Measurements from ENCODE around the gene EBF3. TPM values are rescaled to one million over a fixed set of nuclear protein-coding genes. Genes with fewer than 3 reads are reported as not detected.

The EBF3 gene
- total and polyA plus RNA-seq, 9 of the 15 experiments (the other 6 are each of a cell fraction or from before 2014, with no cell fraction given) = not detected

- no peak overlapping the region for H3K27ac ChIP-seq (ENCODE audit: extremely low read depth, low read depth, low read length)
- DNase-seq (ENCODE audit: extremely low read depth in 1 of 4, low spot score in 3 of 4) (no peak), ATAC-seq (no peak), FAIRE-seq (no peak)
- in situ Hi-C loops (cut with MboI) (no loop called here), intact Hi-C loops (cut with micrococcal nuclease) (no loop called here)
- BruUV-seq (replicated peaks) = no TSS peak
- H3K9me3 ChIP-seq (replicated peaks; ENCODE audit: control insufficient read depth, insufficient read depth, low read depth, low read length) = no peaks in the 10 kb centered on the region
- CTCF ChIA-PET (ENCODE audit: low intra/inter-chr PET ratio) = no interaction called here
- WGBS (ENCODE audit: insufficient coverage, low coverage, missing lambda C conversion rate) = 8% methylated on average over 2 of the region's 7 CpGs
- no peaks in the 10 kb centered on the region for H4K20me1 ChIP-seq (replicated peaks; ENCODE audit: control insufficient read depth, insufficient read depth, low read length)
- POLR2A ChIA-PET = no interaction called here
- H3K4me2 ChIP-seq (ENCODE audit: insufficient read depth, low read length) = no peak overlapping the region
- no peak overlapping the region for H3K4me3 ChIP-seq
- H3K9ac ChIP-seq (ENCODE audit: insufficient read depth in 1 of 2, low read depth in 2 of 2, low read length in 2 of 2) = no peak overlapping the region
- H3K9me1 ChIP-seq (ENCODE audit: control insufficient read depth, insufficient read depth, low read length) = no peaks in the 10 kb centered on the region
- TF ChIP-seq RBM39 (optimal IDR thresholded peaks at IDR 0.05; ENCODE audit: low read depth, low read length) (no peak), KLF16 (IDR thresholded peaks at IDR 0.05) (no peak), LCOR (CRISPR knock-in tag; IDR thresholded peaks at IDR 0.05) (no peak), CBFA2T2 (conservative IDR thresholded peaks at IDR 0.05) (no peak), ZNF589 (CRISPR knock-in tag; IDR thresholded peaks at IDR 0.05; ENCODE audit: low read depth) (no peak), SIN3B (IDR thresholded peaks at IDR 0.05; ENCODE audit: low read depth) (no peak)
- no peaks in the 10 kb centered on the region for H3K4me1 ChIP-seq (replicated peaks in 1 of 2; ENCODE audit: control insufficient read depth in 2 of 2, insufficient read depth in 2 of 2, low read length in 2 of 2)
- no peak overlapping the region for H2AFZ ChIP-seq (ENCODE audit: low read depth, low read length)
- H3K27me3 ChIP-seq (ENCODE audit: control insufficient read depth in 2 of 2, insufficient read depth in 2 of 2, low read length in 2 of 2) = peaks cover 0 to 43% of the 10 kb centered on the region in 2 experiments; a peak in 2 of 5 replicates
- no peaks in the 10 kb centered on the region for H3K36me3 ChIP-seq (ENCODE audit: control insufficient read depth, insufficient read depth, low read length)
- H3K79me2 ChIP-seq (ENCODE audit: control insufficient read depth, insufficient read depth, low read length) = no peaks in the 10 kb centered on the region
Measured at GRCh38 chr10:129859536-129859935, 104.5 kb downstream of the EBF3 start.

- BruUV-seq (replicated peaks) = no TSS peak
- Histone ChIP-seq H3K9me1 (ENCODE audit: control insufficient read depth, insufficient read depth, low read length) (no peaks in the 10 kb centered on the region), H3K4me3 (no peak overlapping the region), H3K9me3 (replicated peaks; ENCODE audit: control insufficient read depth, insufficient read depth, low read depth, low read length) (no peaks in the 10 kb centered on the region), H4K20me1 (replicated peaks; ENCODE audit: control insufficient read depth, insufficient read depth, low read length) (no peaks in the 10 kb centered on the region), H3K36me3 (ENCODE audit: control insufficient read depth, insufficient read depth, low read length) (no peaks in the 10 kb centered on the region), H3K79me2 (ENCODE audit: control insufficient read depth, insufficient read depth, low read length) (no peaks in the 10 kb centered on the region), H3K4me2 (ENCODE audit: insufficient read depth, low read length) (no peak overlapping the region), H3K4me1 (replicated peaks in 1 of 2; ENCODE audit: control insufficient read depth in 2 of 2, insufficient read depth in 2 of 2, low read length in 2 of 2) (no peaks in the 10 kb centered on the region), H3K27ac (ENCODE audit: extremely low read depth, low read depth, low read length) (no peak overlapping the region), H2AFZ (ENCODE audit: low read depth, low read length) (no peak overlapping the region), H3K27me3 (ENCODE audit: control insufficient read depth in 2 of 2, insufficient read depth in 2 of 2, low read length in 2 of 2) (peaks cover 0 to 41% of the 10 kb centered on the region in 2 experiments; a peak in 2 of 5 replicates), H3K9ac (ENCODE audit: insufficient read depth in 1 of 2, low read depth in 2 of 2, low read length in 2 of 2) (no peak overlapping the region)
- ATAC-seq (no peak), FAIRE-seq (no peak), DNase-seq (ENCODE audit: extremely low read depth in 1 of 4, low spot score in 3 of 4) (no peak)
- CTCF ChIA-PET (ENCODE audit: low intra/inter-chr PET ratio) = no interaction called here
- intact Hi-C loops (cut with micrococcal nuclease) = no loop called here
- WGBS (ENCODE audit: insufficient coverage, low coverage, missing lambda C conversion rate) = 2% methylated on average over 12 of the region's 19 CpGs
- in situ Hi-C loops (cut with MboI) = no loop called here
- POLR2A ChIA-PET = no interaction called here
- TF ChIP-seq HDAC2 (IDR thresholded peaks at IDR 0.05) = no peak
- TF ChIP-seq KAT7 (CRISPR knock-in tag; IDR thresholded peaks at IDR 0.05; ENCODE audit: borderline replicate concordance) = no peak
- TF ChIP-seq STAT5B (CRISPR knock-in tag; IDR thresholded peaks at IDR 0.05) = no peak
- TF ChIP-seq NEUROD1 (IDR thresholded peaks at IDR 0.05; ENCODE audit: borderline replicate concordance, low read depth, low read length, partially characterized antibody) = no peak
- TF ChIP-seq HDAC8 (tag; IDR thresholded peaks at IDR 0.05) = no peak
- TF ChIP-seq ZNF280A (IDR thresholded peaks at IDR 0.05; ENCODE audit: low read depth, partially characterized antibody) = no peak
- TF ChIP-seq NR2F6 (CRISPR knock-in tag; IDR thresholded peaks at IDR 0.05) = no peak
- no peak for TF ChIP-seq BRCA1 (IDR thresholded peaks at IDR 0.05)
- TF ChIP-seq BRCA1 (CRISPR knock-in tag; IDR thresholded peaks at IDR 0.05) = no peak
- TF ChIP-seq SRSF9 (IDR thresholded peaks at IDR 0.05; ENCODE audit: borderline replicate concordance, low read depth, low read length) = no peak
- TF ChIP-seq CBFB (CRISPR knock-in tag; IDR thresholded peaks at IDR 0.05) = no peak
Measured at GRCh38 chr10:129857242-129857960, 106.7 kb downstream of the EBF3 start.
